ENCODE results near the gene KRTAP10-10. TPM values are rescaled to one million over a fixed set of nuclear protein-coding genes. Genes with fewer than 3 reads are reported as not detected.
"Not testable (repeated sequence)": the region's sequence is repeated elsewhere in the genome, so short reads cannot be mapped to it uniquely, and the experiment has no call there.

KRTAP10-10 gene
- total RNA-seq, 1 donor from 2014 or later: not detected

DNA sequence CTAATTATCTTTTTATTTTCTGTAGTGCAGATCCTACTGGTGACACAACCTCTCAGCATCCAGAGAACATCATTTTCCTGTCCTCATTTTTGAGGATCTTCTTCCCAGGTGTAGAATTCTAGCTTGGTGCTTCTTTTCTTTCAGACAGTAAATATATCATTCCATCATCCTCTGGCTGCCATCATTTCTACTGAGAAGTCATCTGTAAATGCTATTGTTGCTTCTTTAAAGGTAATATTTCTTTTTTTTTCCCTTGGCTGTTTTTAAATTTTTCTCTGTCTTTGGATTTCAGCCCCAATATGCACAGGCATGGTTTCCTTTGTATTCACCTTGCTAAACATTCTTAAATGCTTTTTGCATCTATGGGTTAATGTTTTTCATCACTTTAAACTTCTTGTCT is 13.6 kb upstream of the KRTAP10-10 start:
- Mint-ChIP-seq H3K4me3 (no peak overlapping the region), H3K27ac (no peak overlapping the region), H3K4me1 (peaks cover 8% of the 10 kb centered on the region), H3K9me3 (peaks cover 41% of the 10 kb centered on the region), H3K27me3 (peaks cover 8% of the 10 kb centered on the region), H3K36me3 (ENCODE audit: low read depth) (peaks cover 6% of the 10 kb centered on the region)
- ChIA-PET CTCF (no interaction called here), POLR2A (no interaction called here)
- intact Hi-C loops (cut with micrococcal nuclease): no loop called here
- no peak for DNase-seq
- TF ChIP-seq, protein P1, sequence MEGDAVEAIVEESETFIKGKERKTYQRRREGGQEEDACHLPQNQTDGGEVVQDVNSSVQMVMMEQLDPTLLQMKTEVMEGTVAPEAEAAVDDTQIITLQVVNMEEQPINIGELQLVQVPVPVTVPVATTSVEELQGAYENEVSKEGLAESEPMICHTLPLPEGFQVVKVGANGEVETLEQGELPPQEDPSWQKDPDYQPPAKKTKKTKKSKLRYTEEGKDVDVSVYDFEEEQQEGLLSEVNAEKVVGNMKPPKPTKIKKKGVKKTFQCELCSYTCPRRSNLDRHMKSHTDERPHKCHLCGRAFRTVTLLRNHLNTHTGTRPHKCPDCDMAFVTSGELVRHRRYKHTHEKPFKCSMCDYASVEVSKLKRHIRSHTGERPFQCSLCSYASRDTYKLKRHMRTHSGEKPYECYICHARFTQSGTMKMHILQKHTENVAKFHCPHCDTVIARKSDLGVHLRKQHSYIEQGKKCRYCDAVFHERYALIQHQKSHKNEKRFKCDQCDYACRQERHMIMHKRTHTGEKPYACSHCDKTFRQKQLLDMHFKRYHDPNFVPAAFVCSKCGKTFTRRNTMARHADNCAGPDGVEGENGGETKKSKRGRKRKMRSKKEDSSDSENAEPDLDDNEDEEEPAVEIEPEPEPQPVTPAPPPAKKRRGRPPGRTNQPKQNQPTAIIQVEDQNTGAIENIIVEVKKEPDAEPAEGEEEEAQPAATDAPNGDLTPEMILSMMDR (IDR thresholded peaks at IDR 0.05): no peak
- no peak for ATAC-seq (ENCODE audit: low read depth)

DNA sequence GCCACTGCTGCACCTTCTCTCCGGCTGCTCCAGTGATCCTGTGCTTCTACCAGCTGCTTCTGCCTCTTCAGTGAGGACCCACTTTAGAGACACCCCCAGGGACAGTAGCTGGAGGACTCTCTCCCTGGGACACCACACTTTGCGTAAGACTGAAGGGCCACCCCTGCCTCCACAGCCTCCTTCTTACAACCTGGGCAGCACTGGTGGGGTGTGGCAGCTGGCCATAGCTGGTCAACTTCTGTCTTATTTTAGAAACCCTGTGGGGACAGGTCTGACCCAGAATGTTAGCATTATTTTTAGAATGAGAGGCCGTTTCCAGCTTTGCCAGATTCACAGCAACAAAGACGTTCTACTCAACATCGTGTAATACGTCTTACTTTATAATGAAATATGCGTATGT is 11.4 kb upstream of the KRTAP10-10 start:
- peaks cover 5% of the 10 kb centered on the region for H3K4me1 Mint-ChIP-seq

DNA sequence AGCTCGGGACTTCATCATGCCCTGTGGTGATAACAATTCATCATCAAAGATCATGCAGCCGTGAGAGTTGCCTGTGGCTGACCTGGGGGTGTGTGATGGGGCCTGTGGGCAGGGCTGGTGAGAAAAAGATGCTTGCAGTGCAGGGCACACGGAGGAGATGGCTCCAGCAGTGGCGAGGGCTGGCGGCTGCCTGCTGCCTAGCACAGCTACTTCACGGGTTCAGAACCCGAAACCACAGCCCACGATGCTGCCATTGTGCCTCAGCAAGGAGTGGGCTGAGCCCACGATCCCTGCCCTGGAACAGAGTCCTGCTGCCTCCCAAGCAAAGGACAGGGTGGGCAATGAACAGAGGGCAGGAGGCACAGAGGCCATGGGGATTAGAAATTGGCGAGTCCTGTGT is 10.9 kb upstream of the KRTAP10-10 start:
- DNase-seq (no peak), ATAC-seq (ENCODE audit: low read depth) (no peak)
- no peaks in the 10 kb centered on the region for H3K36me3 Mint-ChIP-seq (ENCODE audit: low read depth)
- peaks cover 5% of the 10 kb centered on the region for H3K4me1 Mint-ChIP-seq
- TF ChIP-seq, protein P1 (IDR thresholded peaks at IDR 0.05): no peak
- CTCF ChIA-PET: no interaction called here
- POLR2A ChIA-PET: no interaction called here
- no peak overlapping the region for H3K4me3 Mint-ChIP-seq
- no peak overlapping the region for H3K27ac Mint-ChIP-seq
- intact Hi-C loops (cut with micrococcal nuclease): no loop called here
- H3K9me3 Mint-ChIP-seq: peaks cover 35% of the 10 kb centered on the region
- peaks cover 8% of the 10 kb centered on the region for H3K27me3 Mint-ChIP-seq

More for the DNA sequence above, 11.4 kb upstream of the KRTAP10-10 start:
- H3K36me3 Mint-ChIP-seq (ENCODE audit: low read depth): no peaks in the 10 kb centered on the region
- ATAC-seq (ENCODE audit: low read depth): no peak
- ChIA-PET POLR2A (no interaction called here), CTCF (no interaction called here)
- H3K27ac Mint-ChIP-seq: no peak overlapping the region
- no peak for DNase-seq
- TF ChIP-seq, protein P1 (IDR thresholded peaks at IDR 0.05): no peak
- no peak overlapping the region for H3K4me3 Mint-ChIP-seq
- intact Hi-C loops (cut with micrococcal nuclease): no loop called here
- H3K9me3 Mint-ChIP-seq: peaks cover 31% of the 10 kb centered on the region
- peaks cover 8% of the 10 kb centered on the region for H3K27me3 Mint-ChIP-seq

DNA sequence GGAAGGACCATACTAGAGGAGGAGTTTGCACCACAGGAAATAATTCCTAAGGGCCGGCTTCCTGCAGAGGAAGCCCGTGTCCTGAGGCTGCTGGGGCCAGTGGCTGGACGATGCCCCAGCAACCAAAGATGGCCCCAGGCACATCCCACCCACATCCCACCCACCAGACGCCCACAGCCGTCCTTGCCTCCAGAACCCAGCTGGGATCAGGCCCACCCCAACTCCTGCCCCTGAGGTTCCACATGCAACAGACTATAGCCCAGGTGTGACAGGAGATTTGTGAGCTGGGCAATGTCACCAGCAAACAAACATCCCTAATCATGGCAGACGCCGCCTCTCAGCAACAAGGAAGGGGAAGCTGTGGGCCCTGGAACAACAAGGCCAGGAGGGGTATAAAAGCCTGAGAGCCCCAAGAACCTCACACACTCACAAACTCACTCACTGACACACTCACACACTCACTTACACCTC is 10.4 kb upstream of the KRTAP10-10 start, which contains the start of gene KRTAP10-9:
Gene KRTAP10-9, plus strand, starts transcription at position 421 of the 471 bp plus-strand sequence. CDS start 79 bp downstream, outside the sequence.
- no peak within 1 kb of the TSS for H3K27ac Mint-ChIP-seq
- ChIA-PET CTCF (no interaction called here), POLR2A (no interaction called here)
- H3K36me3 Mint-ChIP-seq (ENCODE audit: low read depth): no peaks in the 10 kb centered on the region
- no peak for ATAC-seq (ENCODE audit: low read depth)
- H3K9me3 Mint-ChIP-seq: peaks cover 37% of the 10 kb centered on the region
- intact Hi-C loops (cut with micrococcal nuclease): no loop called here
- TF ChIP-seq, protein P1 (IDR thresholded peaks at IDR 0.05): no peak
- H3K4me3 Mint-ChIP-seq: no peak within 1 kb of the TSS
- no peak for DNase-seq
- H3K4me1 Mint-ChIP-seq: peaks cover 5% of the 10 kb centered on the region
- peaks cover 8% of the 10 kb centered on the region for H3K27me3 Mint-ChIP-seq

DNA sequence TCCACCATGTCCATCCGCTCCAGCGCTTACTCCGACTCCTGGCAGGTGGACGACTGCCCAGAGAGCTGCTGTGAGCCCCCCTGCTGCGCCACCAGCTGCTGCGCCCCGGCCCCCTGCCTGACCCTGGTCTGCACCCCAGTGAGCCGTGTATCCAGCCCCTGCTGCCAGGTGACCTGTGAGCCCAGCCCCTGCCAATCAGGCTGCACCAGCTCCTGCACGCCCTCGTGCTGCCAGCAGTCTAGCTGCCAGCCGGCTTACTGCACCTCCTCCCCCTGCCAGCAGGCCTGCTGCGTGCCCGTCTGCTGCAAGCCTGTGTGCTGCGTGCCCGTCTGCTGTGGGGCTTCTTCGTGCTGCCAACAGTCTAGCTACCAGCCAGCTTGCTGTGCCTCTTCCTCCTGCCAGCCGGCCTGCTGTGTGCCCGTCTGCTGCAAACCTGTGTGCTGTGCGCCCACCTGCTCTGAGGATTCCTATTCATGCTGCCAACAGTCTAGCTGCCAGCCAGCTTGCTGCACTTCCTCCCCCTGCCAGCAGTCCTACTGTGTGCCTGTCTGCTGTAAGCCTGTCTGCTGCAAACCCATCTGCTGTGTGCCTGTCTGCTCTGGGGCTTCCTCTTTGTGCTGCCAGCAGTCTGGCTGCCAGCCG is 9.9 kb upstream of the KRTAP10-10 start:
- H3K36me3 Mint-ChIP-seq (ENCODE audit: low read depth); DNase-seq; intact Hi-C loops (cut with micrococcal nuclease); POLR2A ChIA-PET; ATAC-seq (ENCODE audit: low read depth); H3K27me3 Mint-ChIP-seq; H3K27ac Mint-ChIP-seq; CTCF ChIA-PET; H3K4me1 Mint-ChIP-seq; H3K4me3 Mint-ChIP-seq: not testable (repeated sequence)
- peaks cover 41% of the 10 kb centered on the region for H3K9me3 Mint-ChIP-seq

DNA sequence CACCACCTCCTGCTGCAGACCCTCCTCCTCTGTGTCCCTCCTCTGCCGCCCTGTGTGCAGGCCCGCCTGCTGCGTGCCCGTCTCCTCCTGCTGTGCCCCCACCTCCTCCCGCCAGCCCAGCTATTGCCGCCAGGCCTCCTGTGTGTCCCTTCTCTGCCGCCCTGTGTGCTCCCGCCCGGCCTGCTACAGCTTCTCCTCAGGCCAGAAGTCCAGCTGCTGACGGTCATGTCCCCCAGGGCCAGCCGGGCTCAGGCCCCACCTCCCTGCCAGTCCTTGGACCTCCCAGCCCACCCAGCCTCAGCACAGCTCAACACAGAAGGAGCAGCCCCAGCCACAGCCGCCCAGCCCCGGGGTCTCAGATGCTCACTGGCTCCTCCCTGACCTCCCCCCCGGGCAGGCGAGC is 9.3 kb upstream of the KRTAP10-10 start:
- peaks cover 37% of the 10 kb centered on the region for H3K9me3 Mint-ChIP-seq
- H3K27ac Mint-ChIP-seq; intact Hi-C loops (cut with micrococcal nuclease); CTCF ChIA-PET; H3K36me3 Mint-ChIP-seq (ENCODE audit: low read depth); H3K27me3 Mint-ChIP-seq; H3K4me3 Mint-ChIP-seq; ATAC-seq (ENCODE audit: low read depth); POLR2A ChIA-PET; H3K4me1 Mint-ChIP-seq; DNase-seq: not testable (repeated sequence)

Data from activated B cell treated with CpG ODN at 0.5 μM for 24 hours (primary cell).